ENCODE data around the gene ADAMTSL1. TPM values are rescaled to one million over a fixed set of nuclear protein-coding genes. Genes with fewer than 3 reads are reported as not detected.

Gene ADAMTSL1
- total RNA-seq, 1 experiment from 2014 or later: 0.94 TPM

GRCh38 chr9:18926513-18926912, 452.6 kb downstream of the ADAMTSL1 start:
- DNase-seq (ENCODE audit: low spot score): no peak
- H3K9me3 Mint-ChIP-seq: peaks cover 3% of the 10 kb centered on the region; the same call in 1 of the 2 replicates
- H3K27ac Mint-ChIP-seq: no peak overlapping the region
- ATAC-seq: no peak
- H3K27me3 Mint-ChIP-seq (ENCODE audit: low read depth): no peaks in the 10 kb centered on the region
- H3K4me3 Mint-ChIP-seq: no peak overlapping the region
- no peak for TF ChIP-seq NFE2L1 (CRISPR knock-in tag; IDR thresholded peaks at IDR 0.05)
- TF ChIP-seq CREB1 (CRISPR knock-in tag; IDR thresholded peaks at IDR 0.05): no peak
- no peak for TF ChIP-seq USF2 (CRISPR knock-in tag; IDR thresholded peaks at IDR 0.05)
- TF ChIP-seq JUN (CRISPR knock-in tag; IDR thresholded peaks at IDR 0.05): no peak
- no peak for TF ChIP-seq ZNF281 (CRISPR knock-in tag; IDR thresholded peaks at IDR 0.05)
- TF ChIP-seq ZNF671 (CRISPR knock-in tag; IDR thresholded peaks at IDR 0.05): no peak
- no peak for TF ChIP-seq STAT6 (CRISPR knock-in tag; conservative IDR thresholded peaks at IDR 0.05; ENCODE audit: low read depth)
- no peak for TF ChIP-seq AFF4 (CRISPR knock-in tag; IDR thresholded peaks at IDR 0.05; ENCODE audit: borderline replicate concordance)
- no peak for TF ChIP-seq IRF1 (CRISPR knock-in tag; IDR thresholded peaks at IDR 0.05)
- TF ChIP-seq JAZF1 (CRISPR knock-in tag; IDR thresholded peaks at IDR 0.05): no peak
- no peak for TF ChIP-seq HMGA2 (CRISPR knock-in tag; IDR thresholded peaks at IDR 0.05)
- no peak for TF ChIP-seq SMAD4 (CRISPR knock-in tag; IDR thresholded peaks at IDR 0.05)
- no peak for TF ChIP-seq ZNF396 (CRISPR knock-in tag; IDR thresholded peaks at IDR 0.05; ENCODE audit: borderline replicate concordance)
- no peak for TF ChIP-seq TEAD4 (CRISPR knock-in tag; IDR thresholded peaks at IDR 0.05)
- no peak for TF ChIP-seq KAT7 (CRISPR knock-in tag; IDR thresholded peaks at IDR 0.05; ENCODE audit: borderline replicate concordance)
- TF ChIP-seq ZNF138 (CRISPR knock-in tag; conservative IDR thresholded peaks at IDR 0.05): no peak
- POLR2A ChIA-PET: no interaction called here
- CTCF ChIA-PET: interaction anchor here (1.0 kb wide), 1 partner anchor 38 kb away, joined by 3 read pairs; no protein-coding TSS in a partner anchor
- 0 out of 2 replicates have a peak, but pooled peaks cover under 1% of the 10 kb centered on the region for H3K4me1 Mint-ChIP-seq
- H3K36me3 Mint-ChIP-seq: no peaks in the 10 kb centered on the region
